Measurements from ENCODE around the gene FURIN.
"Not testable (repeated sequence)": the region's sequence is repeated elsewhere in the genome, so short reads cannot be mapped to it uniquely, and the experiment has no call there.

FURIN gene

DNA sequence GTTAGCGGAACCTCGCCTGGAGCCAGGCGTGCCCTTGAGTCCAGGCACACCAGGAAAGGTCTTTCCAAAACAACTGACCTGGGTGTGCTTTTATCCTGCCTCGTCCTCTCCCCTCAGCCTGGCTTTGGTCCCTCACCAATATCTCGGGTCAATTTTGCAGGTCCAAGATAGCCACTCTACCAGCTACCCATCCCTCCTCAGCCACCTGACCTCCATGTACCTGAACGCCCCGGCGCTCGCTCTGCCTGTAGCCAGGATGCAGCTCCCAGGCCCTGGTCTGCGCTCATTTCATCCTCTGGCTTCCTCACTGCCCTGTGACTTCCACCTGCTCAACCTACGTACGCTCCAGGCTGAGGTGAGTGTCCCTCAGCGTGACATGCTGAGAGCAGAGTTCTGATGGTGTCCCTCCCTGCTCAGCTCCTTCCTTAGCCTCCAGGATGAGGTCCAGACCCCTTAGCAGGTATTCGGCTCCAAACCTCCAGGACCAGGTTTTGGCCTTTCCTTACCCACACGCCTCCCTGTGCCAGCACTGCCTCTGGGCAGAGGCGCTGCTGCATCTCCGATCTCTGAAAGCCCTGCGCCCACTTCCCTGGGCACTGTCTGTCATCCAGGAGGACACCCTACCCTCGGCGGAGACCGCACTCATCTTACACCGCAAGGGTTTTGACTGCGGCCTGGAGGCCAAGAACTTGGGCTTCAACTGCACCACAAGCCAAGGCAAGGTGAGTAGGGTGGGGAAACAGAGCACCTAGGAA lies 49.8 kb downstream of the FURIN start:
- Histone ChIP-seq H3K27me3 (ENCODE audit: insufficient read depth, poor library complexity, severe bottlenecking) (no peaks in the 10 kb centered on the region), H3K36me3 (ENCODE audit: low read depth) (peaks cover 16% of the 10 kb centered on the region; the same call in 1 of the 2 replicates), H3K4me1 (ENCODE audit: insufficient read depth, poor library complexity, severe bottlenecking) (no peaks in the 10 kb centered on the region), H3K4me3 (ENCODE audit: severe bottlenecking) (no peak overlapping the region), H3K9me3 (ENCODE audit: severe bottlenecking) (no peaks in the 10 kb centered on the region), H3K27ac (ENCODE audit: poor library complexity, severe bottlenecking) (no peak overlapping the region)
- TF ChIP-seq, protein P1, sequence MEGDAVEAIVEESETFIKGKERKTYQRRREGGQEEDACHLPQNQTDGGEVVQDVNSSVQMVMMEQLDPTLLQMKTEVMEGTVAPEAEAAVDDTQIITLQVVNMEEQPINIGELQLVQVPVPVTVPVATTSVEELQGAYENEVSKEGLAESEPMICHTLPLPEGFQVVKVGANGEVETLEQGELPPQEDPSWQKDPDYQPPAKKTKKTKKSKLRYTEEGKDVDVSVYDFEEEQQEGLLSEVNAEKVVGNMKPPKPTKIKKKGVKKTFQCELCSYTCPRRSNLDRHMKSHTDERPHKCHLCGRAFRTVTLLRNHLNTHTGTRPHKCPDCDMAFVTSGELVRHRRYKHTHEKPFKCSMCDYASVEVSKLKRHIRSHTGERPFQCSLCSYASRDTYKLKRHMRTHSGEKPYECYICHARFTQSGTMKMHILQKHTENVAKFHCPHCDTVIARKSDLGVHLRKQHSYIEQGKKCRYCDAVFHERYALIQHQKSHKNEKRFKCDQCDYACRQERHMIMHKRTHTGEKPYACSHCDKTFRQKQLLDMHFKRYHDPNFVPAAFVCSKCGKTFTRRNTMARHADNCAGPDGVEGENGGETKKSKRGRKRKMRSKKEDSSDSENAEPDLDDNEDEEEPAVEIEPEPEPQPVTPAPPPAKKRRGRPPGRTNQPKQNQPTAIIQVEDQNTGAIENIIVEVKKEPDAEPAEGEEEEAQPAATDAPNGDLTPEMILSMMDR (IDR thresholded peaks at IDR 0.05; ENCODE audit: poor library complexity, severe bottlenecking), result no peak
- ATAC-seq (ENCODE audit: low read depth), result no peak
- no peak for DNase-seq (ENCODE audit: low spot score)

DNA sequence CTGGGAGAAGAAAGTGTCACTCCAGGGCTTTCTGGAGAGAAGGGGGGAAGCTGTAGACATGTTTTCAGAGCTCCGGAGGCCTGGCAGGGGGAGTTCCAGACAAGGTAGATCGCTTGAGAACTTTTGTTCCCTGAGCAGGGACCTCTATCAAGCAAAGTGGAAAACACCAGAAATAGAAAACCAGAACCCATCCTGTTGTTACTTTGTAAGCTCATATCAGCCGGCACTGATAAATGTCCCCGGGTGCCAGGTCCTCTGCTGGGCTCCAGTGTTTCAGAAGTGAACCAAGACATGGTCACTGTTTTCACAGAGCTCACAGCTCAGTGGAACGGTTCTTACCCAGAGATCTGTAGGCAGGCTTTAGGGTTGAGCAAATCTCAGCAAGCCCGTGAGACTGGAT lies 50.4 kb downstream of the FURIN start:
- Histone ChIP-seq H3K4me3 (ENCODE audit: severe bottlenecking) (no peak overlapping the region), H3K9me3 (ENCODE audit: severe bottlenecking) (no peaks in the 10 kb centered on the region), H3K27me3 (ENCODE audit: insufficient read depth, poor library complexity, severe bottlenecking) (no peaks in the 10 kb centered on the region), H3K36me3 (ENCODE audit: low read depth) (peaks cover 16% of the 10 kb centered on the region; the same call in 1 of the 2 replicates), H3K27ac (ENCODE audit: poor library complexity, severe bottlenecking) (no peak overlapping the region), H3K4me1 (ENCODE audit: insufficient read depth, poor library complexity, severe bottlenecking) (no peaks in the 10 kb centered on the region)
- TF ChIP-seq, protein P1 (IDR thresholded peaks at IDR 0.05; ENCODE audit: poor library complexity, severe bottlenecking), result no peak
- ATAC-seq (ENCODE audit: low read depth) (no peak), DNase-seq (ENCODE audit: low spot score) (no peak)

DNA sequence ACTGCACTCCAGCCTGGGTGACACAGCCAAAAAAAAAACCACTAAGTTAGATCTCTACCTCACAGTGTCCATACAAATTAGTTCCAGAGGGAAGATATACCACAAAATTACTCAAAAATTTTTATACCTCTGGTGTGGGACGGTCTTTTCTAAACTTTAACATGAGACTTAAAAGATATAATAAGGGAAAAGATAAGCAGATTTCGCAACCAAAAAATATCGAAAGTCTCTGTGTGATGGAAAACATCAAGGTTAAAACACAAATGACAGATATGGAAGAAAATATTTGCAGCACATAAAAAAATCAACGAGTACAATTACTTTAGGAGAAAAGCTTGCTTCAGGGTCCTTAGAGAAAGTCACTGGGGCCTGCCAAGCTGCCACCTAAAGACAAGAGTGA lies 53.5 kb downstream of the FURIN start:
- peaks cover 13% of the 10 kb centered on the region; the same call in 1 of the 2 replicates for H3K36me3 ChIP-seq (ENCODE audit: low read depth)

DNA sequence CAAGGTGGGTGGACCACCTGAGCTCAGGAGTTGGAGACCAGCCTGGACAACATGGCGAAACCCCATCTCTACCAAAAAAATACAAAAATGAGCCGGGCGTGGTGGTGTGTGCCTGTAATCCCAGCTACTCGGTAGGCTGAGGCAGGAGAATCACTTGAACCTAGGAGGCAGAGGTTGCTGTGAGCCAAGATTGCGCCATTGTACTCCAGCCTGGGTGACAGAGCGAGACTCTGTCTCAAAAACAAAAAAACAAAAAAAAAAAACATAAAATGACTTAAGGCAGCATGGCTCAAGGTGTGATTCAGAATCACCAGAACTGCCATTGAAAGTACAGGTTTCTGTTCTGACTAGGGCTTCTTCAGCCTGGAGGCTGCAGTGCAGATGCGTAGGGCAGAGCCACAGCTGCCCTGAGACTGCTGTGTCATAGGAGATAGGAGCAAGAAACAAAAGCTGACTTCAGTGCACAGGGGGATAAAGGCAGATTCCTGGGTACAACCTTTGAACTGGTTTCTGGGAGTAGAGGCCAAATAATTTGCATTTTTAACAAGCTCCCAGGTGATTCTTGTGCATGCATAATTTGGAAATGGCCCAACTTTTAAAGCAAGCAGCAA lies 54.4 kb downstream of the FURIN start:
- H3K4me1 ChIP-seq (ENCODE audit: insufficient read depth, poor library complexity, severe bottlenecking); ATAC-seq (ENCODE audit: low read depth); H3K4me3 ChIP-seq (ENCODE audit: severe bottlenecking); H3K27ac ChIP-seq (ENCODE audit: poor library complexity, severe bottlenecking); H3K9me3 ChIP-seq (ENCODE audit: severe bottlenecking); H3K27me3 ChIP-seq (ENCODE audit: insufficient read depth, poor library complexity, severe bottlenecking); DNase-seq (ENCODE audit: low spot score): not testable (repeated sequence)
- peaks cover 13% of the 10 kb centered on the region; the same call in 1 of the 2 replicates for H3K36me3 ChIP-seq (ENCODE audit: low read depth)

More for the DNA sequence above, 53.5 kb downstream of the FURIN start:
- H3K27me3 ChIP-seq (ENCODE audit: insufficient read depth, poor library complexity, severe bottlenecking), result no peaks in the 10 kb centered on the region
- no peak overlapping the region for H3K27ac ChIP-seq (ENCODE audit: poor library complexity, severe bottlenecking)
- TF ChIP-seq, protein P1 (IDR thresholded peaks at IDR 0.05; ENCODE audit: poor library complexity, severe bottlenecking), result no peak
- H3K4me1 ChIP-seq (ENCODE audit: insufficient read depth, poor library complexity, severe bottlenecking), result no peaks in the 10 kb centered on the region
- no peak for ATAC-seq (ENCODE audit: low read depth)
- DNase-seq (ENCODE audit: low spot score), result no peak
- H3K9me3 ChIP-seq (ENCODE audit: severe bottlenecking), result no peaks in the 10 kb centered on the region
- H3K4me3 ChIP-seq (ENCODE audit: severe bottlenecking), result no peak overlapping the region

DNA sequence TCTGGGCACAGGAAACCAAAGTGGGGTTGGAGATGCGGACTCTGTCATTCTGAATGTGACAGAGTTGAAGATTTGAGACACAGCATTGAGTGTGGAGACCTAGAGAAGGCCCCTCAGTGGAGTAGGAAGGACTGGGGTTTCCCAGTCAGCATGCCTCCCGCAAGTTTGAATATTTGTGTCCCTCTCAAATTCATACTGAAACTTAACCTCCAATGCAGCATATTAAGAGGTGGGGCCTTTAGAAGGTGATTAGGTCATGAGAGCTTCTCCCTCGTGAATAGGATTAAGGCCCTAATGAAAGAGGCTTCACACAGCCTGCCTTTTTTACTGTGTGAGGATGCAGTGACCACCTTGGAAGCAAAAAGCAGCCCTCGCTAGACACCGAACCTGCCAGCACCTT lies 56.0 kb downstream of the FURIN start:
- Histone ChIP-seq H3K27me3 (ENCODE audit: insufficient read depth, poor library complexity, severe bottlenecking) (no peaks in the 10 kb centered on the region), H3K36me3 (ENCODE audit: low read depth) (0 out of 2 replicates have a peak, but pooled peaks cover 6% of the 10 kb centered on the region), H3K9me3 (ENCODE audit: severe bottlenecking) (no peaks in the 10 kb centered on the region), H3K27ac (ENCODE audit: poor library complexity, severe bottlenecking) (no peak overlapping the region), H3K4me1 (ENCODE audit: insufficient read depth, poor library complexity, severe bottlenecking) (peaks cover 7% of the 10 kb centered on the region), H3K4me3 (ENCODE audit: severe bottlenecking) (no peak overlapping the region)
- ATAC-seq (ENCODE audit: low read depth), result no peak
- TF ChIP-seq, protein P1 (IDR thresholded peaks at IDR 0.05; ENCODE audit: poor library complexity, severe bottlenecking), result no peak
- no peak for DNase-seq (ENCODE audit: low spot score)

DNA sequence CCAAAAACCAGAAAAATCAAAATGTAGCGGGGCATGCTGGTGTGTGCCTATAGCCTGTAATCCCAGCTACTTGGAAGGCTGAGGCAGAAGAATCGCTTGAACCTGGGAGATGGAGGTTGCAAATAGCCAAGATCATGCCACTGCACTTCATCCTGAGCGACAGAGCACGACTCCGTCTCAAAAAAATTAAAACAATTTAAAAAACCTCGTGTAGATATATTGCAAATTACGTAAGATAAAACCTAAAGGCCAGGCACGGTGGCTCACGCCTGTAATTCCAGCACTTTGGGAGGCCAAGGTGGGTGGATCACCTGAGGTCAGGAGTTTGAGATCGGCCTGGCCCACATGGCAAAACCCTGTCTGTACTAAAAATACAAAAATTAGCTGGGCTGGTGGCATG lies 58.4 kb downstream of the FURIN start:
- not testable (repeated sequence) for H3K36me3 ChIP-seq (ENCODE audit: low read depth); H3K27ac ChIP-seq (ENCODE audit: poor library complexity, severe bottlenecking); H3K27me3 ChIP-seq (ENCODE audit: insufficient read depth, poor library complexity, severe bottlenecking); H3K4me3 ChIP-seq (ENCODE audit: severe bottlenecking); ATAC-seq (ENCODE audit: low read depth); H3K9me3 ChIP-seq (ENCODE audit: severe bottlenecking); DNase-seq (ENCODE audit: low spot score)
- peaks cover 17% of the 10 kb centered on the region for H3K4me1 ChIP-seq (ENCODE audit: insufficient read depth, poor library complexity, severe bottlenecking)

DNA sequence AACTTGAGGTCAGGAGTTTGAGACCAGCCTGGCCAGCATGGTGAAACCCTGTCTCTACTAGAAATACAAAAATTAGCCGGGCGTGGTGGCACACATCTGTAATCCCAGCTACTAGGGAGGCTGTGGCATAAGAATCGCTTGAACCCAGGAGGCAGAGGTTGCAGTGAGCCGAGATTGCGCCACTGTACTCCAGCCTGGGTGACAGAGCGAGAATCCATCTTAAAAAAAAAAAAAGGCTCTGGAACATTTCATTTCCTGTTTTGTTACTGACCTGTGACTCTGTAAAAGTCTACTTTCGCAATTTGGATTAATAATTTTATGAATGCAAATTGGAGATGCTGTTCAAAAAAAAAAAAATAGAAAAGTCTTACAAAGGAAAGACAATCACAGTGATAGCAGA lies 59.7 kb downstream of the FURIN start:
- not testable (repeated sequence) for H3K4me3 ChIP-seq (ENCODE audit: severe bottlenecking); H3K27ac ChIP-seq (ENCODE audit: poor library complexity, severe bottlenecking); DNase-seq (ENCODE audit: low spot score); H3K36me3 ChIP-seq (ENCODE audit: low read depth); H3K9me3 ChIP-seq (ENCODE audit: severe bottlenecking); H3K27me3 ChIP-seq (ENCODE audit: insufficient read depth, poor library complexity, severe bottlenecking); ATAC-seq (ENCODE audit: low read depth)
- H3K4me1 ChIP-seq (ENCODE audit: insufficient read depth, poor library complexity, severe bottlenecking), result peaks cover 17% of the 10 kb centered on the region

All from RWPE2 (cell line).